ENCODE results near the gene PADI1.

PADI1 gene

DNA sequence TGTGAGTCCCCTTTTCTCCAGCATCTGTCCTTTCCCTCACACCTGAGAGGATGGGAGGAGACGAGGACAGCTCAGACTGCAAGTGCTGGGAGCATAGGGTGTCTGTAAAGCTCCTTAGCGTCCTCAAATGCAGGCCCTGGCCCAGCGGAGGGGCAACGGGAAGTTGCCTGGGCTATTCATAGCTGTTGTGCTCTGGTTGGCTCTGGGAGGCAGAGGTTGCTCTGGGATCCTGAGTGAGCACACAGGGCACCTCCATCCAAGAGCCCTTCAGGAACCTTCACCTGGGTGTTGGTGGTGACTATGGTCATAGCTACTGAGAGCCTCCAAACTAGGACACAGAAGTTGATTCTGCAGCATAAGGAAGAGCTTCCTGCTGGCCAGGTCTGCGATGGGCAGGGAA lies 2.6 kb downstream of the PADI1 start:
- H3K9ac ChIP-seq (ENCODE audit: low read depth, low read length): no peak overlapping the region
- H3K4me3 ChIP-seq (ENCODE audit: low read depth in 1 of 2, low read length in 2 of 2): no peak overlapping the region
- H3K27me3 ChIP-seq (ENCODE audit: insufficient read depth, low read length, poor library complexity): peaks cover 24% of the 10 kb centered on the region
- peaks cover 21% of the 10 kb centered on the region for H4K20me1 ChIP-seq (ENCODE audit: insufficient read depth, low read length)
- no peak overlapping the region for H3K27ac ChIP-seq (ENCODE audit: low read length)
- TF ChIP-seq EZH2 (IDR thresholded peaks at IDR 0.05; ENCODE audit: borderline replicate concordance, low read depth, low read length, severe bottlenecking): no peak
- TF ChIP-seq, protein P1, sequence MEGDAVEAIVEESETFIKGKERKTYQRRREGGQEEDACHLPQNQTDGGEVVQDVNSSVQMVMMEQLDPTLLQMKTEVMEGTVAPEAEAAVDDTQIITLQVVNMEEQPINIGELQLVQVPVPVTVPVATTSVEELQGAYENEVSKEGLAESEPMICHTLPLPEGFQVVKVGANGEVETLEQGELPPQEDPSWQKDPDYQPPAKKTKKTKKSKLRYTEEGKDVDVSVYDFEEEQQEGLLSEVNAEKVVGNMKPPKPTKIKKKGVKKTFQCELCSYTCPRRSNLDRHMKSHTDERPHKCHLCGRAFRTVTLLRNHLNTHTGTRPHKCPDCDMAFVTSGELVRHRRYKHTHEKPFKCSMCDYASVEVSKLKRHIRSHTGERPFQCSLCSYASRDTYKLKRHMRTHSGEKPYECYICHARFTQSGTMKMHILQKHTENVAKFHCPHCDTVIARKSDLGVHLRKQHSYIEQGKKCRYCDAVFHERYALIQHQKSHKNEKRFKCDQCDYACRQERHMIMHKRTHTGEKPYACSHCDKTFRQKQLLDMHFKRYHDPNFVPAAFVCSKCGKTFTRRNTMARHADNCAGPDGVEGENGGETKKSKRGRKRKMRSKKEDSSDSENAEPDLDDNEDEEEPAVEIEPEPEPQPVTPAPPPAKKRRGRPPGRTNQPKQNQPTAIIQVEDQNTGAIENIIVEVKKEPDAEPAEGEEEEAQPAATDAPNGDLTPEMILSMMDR (IDR thresholded peaks at IDR 0.05; ENCODE audit: borderline replicate concordance, extremely low read depth, low read length, poor library complexity, severe bottlenecking): no peak
- no peak overlapping the region for H2AFZ ChIP-seq (ENCODE audit: low read depth, low read length)
- H3K9me3 ChIP-seq (ENCODE audit: insufficient read depth, low read length, severe bottlenecking): no peaks in the 10 kb centered on the region
- no peak for ATAC-seq (ENCODE audit: insufficient read depth, low read depth)
- peaks cover 8% of the 10 kb centered on the region for H3K4me1 ChIP-seq (ENCODE audit: insufficient read depth, low read length)
- H3K4me2 ChIP-seq (ENCODE audit: insufficient read depth, low read length): no peak overlapping the region
- no peaks in the 10 kb centered on the region for H3K36me3 ChIP-seq (ENCODE audit: insufficient read depth, low read length)
- no peaks in the 10 kb centered on the region for H3K79me2 ChIP-seq (ENCODE audit: insufficient read depth, low read length)
- DNase-seq: no peak

DNA sequence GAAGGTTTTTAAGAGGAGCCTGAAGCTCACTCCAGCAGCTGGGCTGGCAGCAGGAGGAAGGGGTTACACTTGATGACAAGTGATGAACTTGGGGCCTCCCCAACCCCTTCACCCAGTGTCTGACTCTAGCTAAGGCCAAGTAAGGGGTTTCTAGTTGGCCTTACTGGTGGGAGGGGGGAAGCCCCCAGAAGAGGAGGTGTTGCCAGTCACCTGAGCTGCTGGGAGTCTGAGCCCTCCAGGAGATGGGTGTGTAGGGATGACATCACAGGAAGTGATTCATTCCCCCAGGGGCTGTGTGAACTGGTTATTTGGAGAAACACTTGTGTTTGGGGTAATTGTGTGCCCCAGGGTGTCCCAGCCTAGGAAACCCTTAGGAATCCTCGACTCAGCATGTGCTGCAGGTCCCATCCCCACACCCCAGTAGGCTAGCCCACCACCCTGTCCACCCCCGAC lies 3.1 kb downstream of the PADI1 start:
- Histone ChIP-seq H3K4me3 (ENCODE audit: low read depth in 1 of 2, low read length in 2 of 2) (no peak overlapping the region), H3K27ac (ENCODE audit: low read length) (no peak overlapping the region), H3K4me2 (ENCODE audit: insufficient read depth, low read length) (no peak overlapping the region), H3K27me3 (ENCODE audit: insufficient read depth, low read length, poor library complexity) (peaks cover 28% of the 10 kb centered on the region), H3K79me2 (ENCODE audit: insufficient read depth, low read length) (no peaks in the 10 kb centered on the region), H3K9ac (ENCODE audit: low read depth, low read length) (no peak overlapping the region), H2AFZ (ENCODE audit: low read depth, low read length) (no peak overlapping the region), H3K9me3 (ENCODE audit: insufficient read depth, low read length, severe bottlenecking) (no peaks in the 10 kb centered on the region), H4K20me1 (ENCODE audit: insufficient read depth, low read length) (peaks cover 25% of the 10 kb centered on the region), H3K36me3 (ENCODE audit: insufficient read depth, low read length) (no peaks in the 10 kb centered on the region), H3K4me1 (ENCODE audit: insufficient read depth, low read length) (peaks cover 12% of the 10 kb centered on the region)
- peak; percentile 44; the same call in 2 of the 3 replicates for ATAC-seq (ENCODE audit: insufficient read depth, low read depth)
- no peak for TF ChIP-seq EZH2 (IDR thresholded peaks at IDR 0.05; ENCODE audit: borderline replicate concordance, low read depth, low read length, severe bottlenecking)
- TF ChIP-seq, protein P1 (IDR thresholded peaks at IDR 0.05; ENCODE audit: borderline replicate concordance, extremely low read depth, low read length, poor library complexity, severe bottlenecking): no peak
- DNase-seq: peak; percentile 33

DNA sequence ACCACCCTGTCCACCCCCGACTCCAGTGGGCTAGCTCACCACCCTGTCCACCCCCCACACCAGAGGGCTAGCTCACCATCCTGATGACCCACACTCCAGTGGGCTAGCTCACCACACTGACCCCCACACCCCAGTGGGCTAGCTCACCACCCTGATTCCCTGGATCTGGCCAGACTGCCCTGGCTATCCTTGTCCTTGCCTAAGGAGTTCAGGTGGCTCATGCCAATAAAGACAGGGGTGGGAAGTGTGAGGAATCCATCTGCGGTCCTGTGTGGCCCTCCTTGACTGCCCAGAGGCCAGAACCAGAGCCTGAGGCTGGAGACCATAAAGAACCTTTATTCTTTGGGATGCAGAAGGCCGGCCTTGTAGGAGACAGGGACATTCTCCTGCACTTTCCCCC lies 3.6 kb downstream of the PADI1 start:
- Histone ChIP-seq H3K4me1 (ENCODE audit: insufficient read depth, low read length) (peaks cover 15% of the 10 kb centered on the region), H3K27me3 (ENCODE audit: insufficient read depth, low read length, poor library complexity) (peaks cover 34% of the 10 kb centered on the region), H3K4me2 (ENCODE audit: insufficient read depth, low read length) (no peak overlapping the region), H3K79me2 (ENCODE audit: insufficient read depth, low read length) (no peaks in the 10 kb centered on the region), H3K36me3 (ENCODE audit: insufficient read depth, low read length) (no peaks in the 10 kb centered on the region), H3K9ac (ENCODE audit: low read depth, low read length) (no peak overlapping the region), H4K20me1 (ENCODE audit: insufficient read depth, low read length) (peaks cover 27% of the 10 kb centered on the region), H3K4me3 (ENCODE audit: low read depth in 1 of 2, low read length in 2 of 2) (no peak overlapping the region), H3K9me3 (ENCODE audit: insufficient read depth, low read length, severe bottlenecking) (no peaks in the 10 kb centered on the region), H2AFZ (ENCODE audit: low read depth, low read length) (no peak overlapping the region), H3K27ac (ENCODE audit: low read length) (no peak overlapping the region)
- TF ChIP-seq, protein P1 (IDR thresholded peaks at IDR 0.05; ENCODE audit: borderline replicate concordance, extremely low read depth, low read length, poor library complexity, severe bottlenecking): no peak
- no peak for TF ChIP-seq EZH2 (IDR thresholded peaks at IDR 0.05; ENCODE audit: borderline replicate concordance, low read depth, low read length, severe bottlenecking)
- no peak for ATAC-seq (ENCODE audit: insufficient read depth, low read depth)
- no peak for DNase-seq

DNA sequence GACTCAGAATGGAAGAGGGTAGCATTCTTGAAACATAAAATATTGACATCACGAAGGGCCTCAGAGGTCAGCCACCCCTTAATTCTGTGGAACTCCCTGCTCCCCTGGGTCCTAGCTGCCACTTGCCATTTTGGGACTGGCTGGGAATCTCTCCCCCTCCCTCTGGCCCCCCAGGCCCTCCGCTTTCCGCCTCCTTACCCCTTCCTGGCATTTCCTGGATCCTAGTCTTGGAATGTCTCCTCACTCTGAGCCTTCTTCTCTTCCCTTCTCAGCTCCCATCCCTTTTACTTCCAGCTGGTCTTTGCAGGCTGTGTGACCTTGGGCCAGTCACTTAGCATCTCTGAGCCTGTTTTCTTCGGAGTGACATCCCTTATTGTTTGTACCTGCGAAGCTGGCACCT lies 4.5 kb downstream of the PADI1 start:
- Histone ChIP-seq H3K4me3 (ENCODE audit: low read depth in 1 of 2, low read length in 2 of 2) (no peak overlapping the region), H3K36me3 (ENCODE audit: insufficient read depth, low read length) (no peaks in the 10 kb centered on the region), H3K9ac (ENCODE audit: low read depth, low read length) (no peak overlapping the region), H2AFZ (ENCODE audit: low read depth, low read length) (no peak overlapping the region), H3K9me3 (ENCODE audit: insufficient read depth, low read length, severe bottlenecking) (no peaks in the 10 kb centered on the region), H3K27me3 (ENCODE audit: insufficient read depth, low read length, poor library complexity) (peaks cover 43% of the 10 kb centered on the region), H4K20me1 (ENCODE audit: insufficient read depth, low read length) (peaks cover 31% of the 10 kb centered on the region), H3K27ac (ENCODE audit: low read length) (no peak overlapping the region), H3K4me2 (ENCODE audit: insufficient read depth, low read length) (no peak overlapping the region), H3K4me1 (ENCODE audit: insufficient read depth, low read length) (peaks cover 15% of the 10 kb centered on the region), H3K79me2 (ENCODE audit: insufficient read depth, low read length) (no peaks in the 10 kb centered on the region)
- TF ChIP-seq, protein P1 (IDR thresholded peaks at IDR 0.05; ENCODE audit: borderline replicate concordance, extremely low read depth, low read length, poor library complexity, severe bottlenecking): no peak
- no peak for TF ChIP-seq EZH2 (IDR thresholded peaks at IDR 0.05; ENCODE audit: borderline replicate concordance, low read depth, low read length, severe bottlenecking)
- DNase-seq (no peak), ATAC-seq (ENCODE audit: insufficient read depth, low read depth) (no peak)
